PC-3 (cell line): Measurements from ENCODE around the gene SPNS1. TPM values are rescaled to one million over a fixed set of nuclear protein-coding genes. Genes with fewer than 3 reads are reported as not detected.

Source experiments
- ATAC-seq: fragments of 200-7000 bp; cut with Tn5 transposase; 2 replicates; pipeline ENCODE4 v1.9.1; 2020; ENCODE audit warnings: mild to moderate bottlenecking, moderate library complexity
- BruUV-seq: library from RNA; stranded (reverse); fragments of 400-500 nt; replicated peaks from 2 replicates; lab custom pipeline; 2021; lab: Mats Ljungman, UMichigan
- CTCF ChIA-PET: fragments of 300-600 bp; sonication (Branson Sonifier 250); formaldehyde crosslinking; loops from one replicate; lab custom pipeline; 2022; ENCODE audit warnings: antibody characterized with exemption; lab: Charles Lee
- POLR2A ChIA-PET: fragments of 300-600 bp; sonication (Branson Sonifier 250); formaldehyde crosslinking; loops from one replicate; lab custom pipeline; 2022; ENCODE audit warnings: antibody characterized with exemption; ENCODE audit not compliant: unreplicated experiment; lab: Charles Lee
- DNase-seq: peaks from one replicate; pipeline ENCODE4 v3.0.0-alpha.2; 2015
- H2AFZ ChIP-seq: fragments of 300-600 bp; sonication (generic); 2 replicates; pipeline ENCODE4 v1.6.0; 2016; ENCODE audit warnings: antibody characterized with exemption, low read length
- H3F3A ChIP-seq: fragments of 300-600 bp; sonication (generic); one replicate; pipeline ENCODE4 v1.6.0; 2017; ENCODE audit warnings: antibody characterized with exemption, low read length, control low read depth, mild to moderate bottlenecking; ENCODE audit not compliant: unreplicated experiment
- H3K27ac ChIP-seq: fragments of 300-600 bp; sonication (generic); 2 replicates; pipeline ENCODE4 v1.5.1; 2016; ENCODE audit warnings: mild to moderate bottlenecking, low read length
- H3K27me3 ChIP-seq: fragments of 300-600 bp; sonication (generic); 2 replicates; pipeline ENCODE4 v1.6.1; 2016; ENCODE audit warnings: low read length, mixed read lengths
- H3K36me3 ChIP-seq: fragments of 300-600 bp; sonication (generic); 2 replicates; pipeline ENCODE4 v1.6.1; 2016; ENCODE audit warnings: low read depth, mixed run types, low read length, mixed read lengths
- H3K4me1 ChIP-seq: fragments of 300-600 bp; sonication (generic); 2 replicates; pipeline ENCODE4 v1.5.1; 2016; ENCODE audit warnings: low read length; ENCODE audit not compliant: insufficient read depth
- H3K4me2 ChIP-seq: fragments of 300-600 bp; sonication (generic); 2 replicates; pipeline ENCODE4 v1.6.0; 2016; ENCODE audit warnings: low read length
- H3K4me3 ChIP-seq: fragments of 300-600 bp; sonication (generic); 2 replicates; pipeline ENCODE4 v1.5.1; 2016; ENCODE audit warnings: mild to moderate bottlenecking, low read length, mixed read lengths
- H3K79me2 ChIP-seq: fragments of 300-600 bp; sonication (generic); 2 replicates; pipeline ENCODE4 v1.6.1; 2017; ENCODE audit warnings: low read length, mixed read lengths
- H3K9ac ChIP-seq: fragments of 300-600 bp; sonication (generic); 2 replicates; pipeline ENCODE4 v1.6.0; 2016; ENCODE audit warnings: mild to moderate bottlenecking, low read length
- H3K9me2 ChIP-seq: fragments of 300-600 bp; sonication (generic); replicated peaks from 2 replicates; pipeline ENCODE4 v1.6.1; 2016; ENCODE audit warnings: mixed run types, low read length, mixed read lengths
- H3K9me3 ChIP-seq: fragments of 300-600 bp; sonication (generic); 2 replicates; pipeline ENCODE4 v1.6.1; 2016; ENCODE audit warnings: low read length, mixed read lengths
- H4K20me1 ChIP-seq: fragments of 300-600 bp; sonication (generic); 2 replicates; pipeline ENCODE4 v1.6.1; 2016; ENCODE audit warnings: low read length, mixed read lengths
- EZH2 ChIP-seq: fragments of 300-600 bp; sonication (generic); IDR thresholded peaks from one replicate; pipeline ENCODE4 v1.6.1; 2017; ENCODE audit warnings: antibody characterized with exemption, mild to moderate bottlenecking, low read length; ENCODE audit not compliant: unreplicated experiment
- EZH2phosphoT487 ChIP-seq: fragments of 300-600 bp; sonication (generic); IDR thresholded peaks from 2 replicates; pipeline ENCODE4 v1.6.1; 2018; ENCODE audit warnings: mild to moderate bottlenecking, antibody characterized with exemption, low read length, borderline replicate concordance
- intact Hi-C: fragments of 100-400 bp; cut with micrococcal nuclease; formaldehyde crosslinking; loops from 2 replicates; pipeline ENCODE4 v1.9.0; 2023
- total RNA-seq: library from RNA; depleted of rRNA; stranded (reverse); fragments of >200 nt; gene quantifications from 2 replicates; pipeline ENCODE4 v1.2.3, GENCODE V29; 2014
- TF ChIP-seq, protein P1 (sequence below): fragments of 300-600 bp; sonication (generic); conservative IDR thresholded peaks from 2 replicates; pipeline ENCODE4 v1.5.1; 2017; ENCODE audit warnings: antibody characterized with exemption, low read depth, mild to moderate bottlenecking, low read length

Gene SPNS1
- total RNA-seq, 1 experiment from 2014 or later: 44.8 TPM

DNA sequence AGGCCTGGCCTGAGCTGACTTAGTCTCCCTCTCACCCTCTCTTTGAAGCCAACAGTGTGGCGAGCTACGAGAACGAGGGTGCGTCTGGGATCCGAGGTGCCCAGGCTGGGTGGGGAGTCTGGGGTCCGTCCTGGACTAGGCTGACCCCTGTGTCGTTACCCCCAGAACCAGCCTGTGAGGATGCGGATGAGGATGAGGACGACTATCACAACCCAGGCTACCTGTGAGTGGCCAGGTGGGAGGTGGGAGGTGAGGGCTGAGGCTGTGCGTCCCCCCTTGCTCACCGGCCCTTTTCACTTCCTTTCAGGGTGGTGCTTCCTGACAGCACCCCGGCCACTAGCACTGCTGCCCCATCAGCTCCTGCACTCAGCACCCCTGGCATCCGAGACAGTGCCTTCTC is 11.9 kb downstream of the SPNS1 start:
- Histone ChIP-seq H3F3A (no peaks in the 10 kb centered on the region), H4K20me1 (no peaks in the 10 kb centered on the region), H3K27ac (no peak overlapping the region), H2AFZ (no peak overlapping the region), H3K36me3 (0 out of 2 replicates have a peak, but pooled peaks cover under 1% of the 10 kb centered on the region), H3K9me3 (no peaks in the 10 kb centered on the region), H3K4me2 (no peak overlapping the region), H3K9me2 (no peaks in the 10 kb centered on the region), H3K79me2 (no peaks in the 10 kb centered on the region), H3K27me3 (no peaks in the 10 kb centered on the region), H3K4me3 (no peak overlapping the region), H3K4me1 (no peaks in the 10 kb centered on the region), H3K9ac (no peak overlapping the region)
- DNase-seq (no peak), ATAC-seq (no peak)
- BruUV-seq: no TSS peak
- intact Hi-C loops: no loop called here
- ChIA-PET CTCF (no interaction called here), POLR2A (no interaction called here)
- TF ChIP-seq EZH2phosphoT487 (no peak), EZH2 (no peak)
- TF ChIP-seq, protein P1, sequence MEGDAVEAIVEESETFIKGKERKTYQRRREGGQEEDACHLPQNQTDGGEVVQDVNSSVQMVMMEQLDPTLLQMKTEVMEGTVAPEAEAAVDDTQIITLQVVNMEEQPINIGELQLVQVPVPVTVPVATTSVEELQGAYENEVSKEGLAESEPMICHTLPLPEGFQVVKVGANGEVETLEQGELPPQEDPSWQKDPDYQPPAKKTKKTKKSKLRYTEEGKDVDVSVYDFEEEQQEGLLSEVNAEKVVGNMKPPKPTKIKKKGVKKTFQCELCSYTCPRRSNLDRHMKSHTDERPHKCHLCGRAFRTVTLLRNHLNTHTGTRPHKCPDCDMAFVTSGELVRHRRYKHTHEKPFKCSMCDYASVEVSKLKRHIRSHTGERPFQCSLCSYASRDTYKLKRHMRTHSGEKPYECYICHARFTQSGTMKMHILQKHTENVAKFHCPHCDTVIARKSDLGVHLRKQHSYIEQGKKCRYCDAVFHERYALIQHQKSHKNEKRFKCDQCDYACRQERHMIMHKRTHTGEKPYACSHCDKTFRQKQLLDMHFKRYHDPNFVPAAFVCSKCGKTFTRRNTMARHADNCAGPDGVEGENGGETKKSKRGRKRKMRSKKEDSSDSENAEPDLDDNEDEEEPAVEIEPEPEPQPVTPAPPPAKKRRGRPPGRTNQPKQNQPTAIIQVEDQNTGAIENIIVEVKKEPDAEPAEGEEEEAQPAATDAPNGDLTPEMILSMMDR: no peak

DNA sequence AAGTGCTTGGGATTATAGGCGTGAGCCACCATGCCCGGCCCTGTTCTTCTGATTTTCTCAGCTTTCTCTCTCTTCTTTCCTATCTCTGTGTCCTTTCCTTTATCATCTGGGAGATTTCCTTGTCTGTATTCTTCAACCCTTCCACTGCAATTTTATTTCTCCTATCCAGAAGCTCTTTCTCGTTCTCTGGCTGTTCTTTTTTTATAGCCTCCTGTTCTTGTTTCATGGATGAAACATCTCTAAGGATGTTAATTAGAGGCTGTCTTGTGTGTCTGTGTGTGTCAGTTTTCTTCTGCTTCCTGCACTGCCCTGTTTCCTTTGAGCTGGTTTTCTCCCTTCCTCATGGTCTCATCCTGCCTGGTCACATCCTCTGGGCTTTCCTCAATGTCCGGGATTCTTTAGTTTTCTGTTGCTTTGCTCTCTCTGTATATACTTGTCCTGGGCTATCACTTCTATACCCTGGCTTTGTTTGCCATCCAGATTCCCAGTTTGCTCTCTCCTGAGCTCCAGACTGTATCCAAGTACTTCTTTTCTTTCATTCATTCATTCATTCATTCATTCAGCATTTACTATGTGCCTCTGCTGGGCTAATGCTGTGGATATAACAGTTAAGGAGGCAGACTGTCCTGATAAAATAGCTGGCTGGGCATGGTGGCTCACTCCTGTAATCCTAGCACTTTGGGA is 12.7 kb downstream of the SPNS1 start:
- DNase-seq (no peak), ATAC-seq (no peak)
- no TSS peak for BruUV-seq
- Histone ChIP-seq H3K27ac (no peak overlapping the region), H3K4me3 (no peak overlapping the region), H3K36me3 (no peaks in the 10 kb centered on the region), H3K9me2 (no peaks in the 10 kb centered on the region), H4K20me1 (no peaks in the 10 kb centered on the region), H3K4me2 (no peak overlapping the region), H3K79me2 (no peaks in the 10 kb centered on the region), H3K9me3 (no peaks in the 10 kb centered on the region), H3F3A (no peaks in the 10 kb centered on the region), H3K27me3 (no peaks in the 10 kb centered on the region), H2AFZ (no peak overlapping the region), H3K9ac (no peak overlapping the region), H3K4me1 (no peaks in the 10 kb centered on the region)
- TF ChIP-seq EZH2 (no peak), EZH2phosphoT487 (no peak)
- TF ChIP-seq, protein P1: no peak
- ChIA-PET POLR2A (no interaction called here), CTCF (no interaction called here)
- intact Hi-C loops: no loop called here

DNA sequence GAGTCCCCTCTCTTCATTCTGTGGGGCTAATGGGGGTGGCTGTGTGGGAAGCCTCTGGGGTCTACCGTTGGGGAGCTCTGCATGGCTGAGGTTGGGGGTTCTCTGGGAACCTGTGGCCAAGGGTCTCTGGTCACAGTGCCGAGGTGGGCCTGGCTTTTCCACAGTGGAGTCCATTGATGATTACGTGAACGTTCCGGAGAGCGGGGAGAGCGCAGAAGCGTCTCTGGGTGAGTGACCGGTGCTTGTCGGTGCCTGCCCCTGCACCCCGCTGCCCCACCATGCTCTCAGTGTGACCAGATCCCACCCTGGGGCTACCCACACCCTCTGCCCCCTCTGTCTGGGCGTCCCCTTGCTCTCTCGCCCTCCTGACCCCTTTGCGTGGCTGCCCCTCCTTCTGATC is 14.8 kb downstream of the SPNS1 start:
- H3K9ac ChIP-seq: no peak overlapping the region
- ChIA-PET CTCF (no interaction called here), POLR2A (no interaction called here)
- H3F3A ChIP-seq: no peaks in the 10 kb centered on the region
- no peaks in the 10 kb centered on the region for H3K36me3 ChIP-seq
- no TSS peak for BruUV-seq
- H4K20me1 ChIP-seq: no peaks in the 10 kb centered on the region
- H3K9me2 ChIP-seq: no peaks in the 10 kb centered on the region
- no peak for ATAC-seq
- no peak overlapping the region for H3K27ac ChIP-seq
- no peak overlapping the region for H2AFZ ChIP-seq
- DNase-seq: no peak
- H3K4me2 ChIP-seq: no peak overlapping the region
- no peaks in the 10 kb centered on the region for H3K27me3 ChIP-seq
- no peaks in the 10 kb centered on the region for H3K79me2 ChIP-seq
- intact Hi-C loops: no loop called here
- TF ChIP-seq, protein P1: no peak
- no peak for TF ChIP-seq EZH2
- TF ChIP-seq EZH2phosphoT487: no peak
- H3K9me3 ChIP-seq: no peaks in the 10 kb centered on the region
- no peak overlapping the region for H3K4me3 ChIP-seq
- no peaks in the 10 kb centered on the region for H3K4me1 ChIP-seq
